Measurements from ENCODE around the gene RNF149. TPM values are rescaled to one million over a fixed set of nuclear protein-coding genes. Genes with fewer than 3 reads are reported as not detected.

RNF149 gene
- total and polyA plus RNA-seq, 2 donors (not counting 3 experiments of a cell fraction or from before 2014, with no cell fraction given), result 31.3 to 66.6 TPM

GRCh38 chr2:101281482-101281881 lies 27.0 kb downstream of the RNF149 start:
- Histone ChIP-seq H3K9ac (replicated peaks; ENCODE audit: extremely low read depth, insufficient read depth, low read length) (no peak overlapping the region), H3K4me3 (replicated peaks in 1 of 3; ENCODE audit: insufficient read depth in 1 of 3, low read depth in 1 of 3, low read length in 3 of 3) (no peak overlapping the region), H3K27ac (ENCODE audit: insufficient read depth, low read depth, low read length) (no peak overlapping the region), H3K27me3 (ENCODE audit: control insufficient read depth in 2 of 2, insufficient read depth in 2 of 2, low read length in 2 of 2) (no peaks in the 10 kb centered on the region), H3K4me1 (ENCODE audit: control insufficient read depth, extremely low read depth, insufficient read depth, low read length) (peaks cover 3% of the 10 kb centered on the region), H2AFZ (ENCODE audit: low read depth, low read length) (no peak overlapping the region), H4K20me1 (replicated peaks; ENCODE audit: control insufficient read depth, extremely low read depth, insufficient read depth, low read length) (no peaks in the 10 kb centered on the region), H3K79me2 (ENCODE audit: control insufficient read depth, insufficient read depth, low read length) (peaks cover 29% of the 10 kb centered on the region), H3K36me3 (ENCODE audit: control insufficient read depth in 2 of 2, extremely low read depth in 1 of 2, insufficient read depth in 2 of 2, low read length in 2 of 2) (peaks cover 25 to 27% of the 10 kb centered on the region in 2 experiments), H3K9me1 (replicated peaks; ENCODE audit: control insufficient read depth, extremely low read depth, insufficient read depth, low read length) (no peaks in the 10 kb centered on the region), H3K9me3 (replicated peaks; ENCODE audit: control insufficient read depth, insufficient read depth, low read length) (no peaks in the 10 kb centered on the region), H3K4me2 (ENCODE audit: insufficient read depth, low read length) (no peak overlapping the region)
- CTCF ChIA-PET, result interaction anchor here (0.6 to 2.4 kb wide), 3 partner anchors 10 to 93 kb away, joined by 3 to 13 read pairs (median 4); no protein-coding TSS in a partner anchor
- dilution Hi-C loops (cut with MboI; ENCODE audit: extremely low pct_ligation_motif_present, low sequenced_read_pairs) (no loop called here), intact Hi-C loops (cut with micrococcal nuclease) (no loop called here)
- BruUV-seq (replicated peaks), result no TSS peak
- POLR2A ChIA-PET, result interaction anchor here (1.2 kb wide), 1 partner anchor 10 kb away, joined by 3 read pairs; no protein-coding TSS in a partner anchor
- FAIRE-seq (no peak), DNase-seq (ENCODE audit: low read depth, low spot score) (no peak)
- TF ChIP-seq POLR2A (IDR thresholded peaks at IDR 0.05; ENCODE audit: low read depth, low read length), result no peak
- TF ChIP-seq JUN (IDR thresholded peaks at IDR 0.05; ENCODE audit: borderline replicate concordance, insufficient read depth, insufficient read length, low read depth), result no peak
- no peak for TF ChIP-seq CTCF (IDR thresholded peaks at IDR 0.05; ENCODE audit: extremely low read depth in 1 of 2, insufficient read depth in 1 of 2, low read depth in 1 of 2, low read length in 2 of 2)
- no peak for TF ChIP-seq GATA2 (IDR thresholded peaks at IDR 0.05; ENCODE audit: insufficient read depth, insufficient read length, low read depth, low read length)

GRCh38 chr2:101278925-101279324 lies 29.6 kb downstream of the RNF149 start:
- peaks cover 23% of the 10 kb centered on the region for H3K79me2 ChIP-seq (ENCODE audit: control insufficient read depth, insufficient read depth, low read length)
- H3K9me3 ChIP-seq (replicated peaks; ENCODE audit: control insufficient read depth, insufficient read depth, low read length), result no peaks in the 10 kb centered on the region
- H2AFZ ChIP-seq (ENCODE audit: low read depth, low read length), result no peak overlapping the region
- BruUV-seq (replicated peaks), result no TSS peak
- H3K27me3 ChIP-seq (ENCODE audit: control insufficient read depth in 2 of 2, insufficient read depth in 2 of 2, low read length in 2 of 2), result no peaks in the 10 kb centered on the region
- H3K4me2 ChIP-seq (ENCODE audit: insufficient read depth, low read length), result no peak overlapping the region
- H3K27ac ChIP-seq (ENCODE audit: insufficient read depth, low read depth, low read length), result no peak overlapping the region
- H3K9me1 ChIP-seq (replicated peaks; ENCODE audit: control insufficient read depth, extremely low read depth, insufficient read depth, low read length), result no peaks in the 10 kb centered on the region
- TF ChIP-seq FOS (IDR thresholded peaks at IDR 0.05; ENCODE audit: borderline replicate concordance, insufficient read depth, low read length) (no peak), JUN (IDR thresholded peaks at IDR 0.05; ENCODE audit: borderline replicate concordance, insufficient read depth, insufficient read length, low read depth) (no peak), EZH2 (IDR thresholded peaks at IDR 0.05; ENCODE audit: borderline replicate concordance, low read depth, low read length, severe bottlenecking) (no peak), MAX (IDR thresholded peaks at IDR 0.05; ENCODE audit: insufficient read depth, insufficient read length) (no peak), MYC (IDR thresholded peaks at IDR 0.05; ENCODE audit: low read depth, low read length) (no peak), POLR2AphosphoS5 (IDR thresholded peaks at IDR 0.05; ENCODE audit: insufficient read depth, low read depth, low read length) (no peak), CTCF (IDR thresholded peaks at IDR 0.05; ENCODE audit: extremely low read depth in 1 of 2, insufficient read depth in 1 of 2, low read depth in 1 of 2, low read length in 2 of 2) (no peak), GATA2 (IDR thresholded peaks at IDR 0.05; ENCODE audit: insufficient read depth, insufficient read length, low read depth, low read length) (no peak)
- H3K36me3 ChIP-seq (ENCODE audit: control insufficient read depth in 2 of 2, extremely low read depth in 1 of 2, insufficient read depth in 2 of 2, low read length in 2 of 2), result peaks cover 22 to 26% of the 10 kb centered on the region in 2 experiments
- CTCF ChIA-PET, result no interaction called here
- H3K4me3 ChIP-seq (replicated peaks in 1 of 3; ENCODE audit: insufficient read depth in 1 of 3, low read depth in 1 of 3, low read length in 3 of 3), result no peak overlapping the region
- POLR2A ChIA-PET, result no interaction called here
- H3K4me1 ChIP-seq (ENCODE audit: control insufficient read depth, extremely low read depth, insufficient read depth, low read length), result peaks cover 3% of the 10 kb centered on the region
- intact Hi-C loops (cut with micrococcal nuclease), result no loop called here
- dilution Hi-C loops (cut with MboI; ENCODE audit: extremely low pct_ligation_motif_present, low sequenced_read_pairs), result no loop called here
- no peak overlapping the region for H3K9ac ChIP-seq (replicated peaks; ENCODE audit: extremely low read depth, insufficient read depth, low read length)
- FAIRE-seq (no peak), DNase-seq (ENCODE audit: low read depth, low spot score) (no peak)
- no peaks in the 10 kb centered on the region for H4K20me1 ChIP-seq (replicated peaks; ENCODE audit: control insufficient read depth, extremely low read depth, insufficient read depth, low read length)

Measured in endothelial cell of umbilical vein (primary cell).